ENCODE data around the gene RNF123.

DNA sequence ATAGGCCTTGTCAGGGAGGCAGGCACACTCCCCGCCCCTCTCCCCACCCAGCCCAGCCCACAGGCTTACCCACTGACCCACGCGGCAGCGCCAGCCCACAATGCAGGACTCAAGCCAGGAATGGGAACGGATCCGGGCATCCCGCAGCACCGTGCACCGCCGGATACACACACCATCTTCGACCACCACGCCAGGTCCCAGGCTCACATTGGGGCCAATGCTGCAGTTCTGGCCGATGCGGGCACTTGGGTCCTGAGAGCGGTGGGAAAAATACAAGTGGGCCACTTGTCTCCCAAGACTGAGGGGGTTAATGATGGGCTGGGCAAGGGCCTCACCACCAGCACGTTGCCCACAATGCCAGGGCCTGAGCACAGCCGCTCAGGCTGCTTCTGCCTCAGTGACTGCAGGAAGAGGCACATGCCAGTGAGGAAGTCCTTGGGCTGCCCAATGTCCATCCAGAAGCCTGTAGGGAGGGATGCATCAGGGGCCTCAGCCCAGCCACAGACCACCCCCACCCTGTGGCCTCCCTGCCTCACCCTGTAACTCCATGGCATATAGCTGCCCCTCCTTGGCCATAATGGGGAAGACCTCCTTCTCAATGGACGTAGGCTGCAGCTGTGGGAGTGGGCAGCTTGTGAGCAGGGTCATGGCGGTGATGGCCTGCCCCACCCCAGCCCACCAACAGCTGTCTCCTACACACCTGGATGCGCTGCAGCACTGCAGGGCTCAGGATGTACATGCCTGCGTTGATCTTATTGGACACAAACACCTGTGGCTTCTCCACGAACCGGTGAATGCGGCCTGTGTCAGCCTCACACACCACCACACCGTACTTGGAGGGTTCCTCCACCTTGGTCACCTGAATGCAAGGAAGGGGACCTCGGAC is 32.8 kb downstream of the RNF123 start:
- TF ChIP-seq, protein P1, sequence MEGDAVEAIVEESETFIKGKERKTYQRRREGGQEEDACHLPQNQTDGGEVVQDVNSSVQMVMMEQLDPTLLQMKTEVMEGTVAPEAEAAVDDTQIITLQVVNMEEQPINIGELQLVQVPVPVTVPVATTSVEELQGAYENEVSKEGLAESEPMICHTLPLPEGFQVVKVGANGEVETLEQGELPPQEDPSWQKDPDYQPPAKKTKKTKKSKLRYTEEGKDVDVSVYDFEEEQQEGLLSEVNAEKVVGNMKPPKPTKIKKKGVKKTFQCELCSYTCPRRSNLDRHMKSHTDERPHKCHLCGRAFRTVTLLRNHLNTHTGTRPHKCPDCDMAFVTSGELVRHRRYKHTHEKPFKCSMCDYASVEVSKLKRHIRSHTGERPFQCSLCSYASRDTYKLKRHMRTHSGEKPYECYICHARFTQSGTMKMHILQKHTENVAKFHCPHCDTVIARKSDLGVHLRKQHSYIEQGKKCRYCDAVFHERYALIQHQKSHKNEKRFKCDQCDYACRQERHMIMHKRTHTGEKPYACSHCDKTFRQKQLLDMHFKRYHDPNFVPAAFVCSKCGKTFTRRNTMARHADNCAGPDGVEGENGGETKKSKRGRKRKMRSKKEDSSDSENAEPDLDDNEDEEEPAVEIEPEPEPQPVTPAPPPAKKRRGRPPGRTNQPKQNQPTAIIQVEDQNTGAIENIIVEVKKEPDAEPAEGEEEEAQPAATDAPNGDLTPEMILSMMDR (IDR thresholded peaks at IDR 0.05), result no peak
- TF ChIP-seq POLR2A (IDR thresholded peaks at IDR 0.05; ENCODE audit: low read depth), result no peak
- no peak for TF ChIP-seq POLR2AphosphoS5 (IDR thresholded peaks at IDR 0.05)
- no peak for TF ChIP-seq EP300 (IDR thresholded peaks at IDR 0.05)

Measured in esophagus muscularis mucosa (tissue), 4 donors.